Adrenal gland (tissue), 5 donors: ENCODE results near the gene ARHGAP23.

Experiments used
- POLR2A ChIP-seq, 2 donors: fragments of 450-650 bp; IDR thresholded peaks; one replicate each; pipeline ENCODE4 v1.6.1; 2017; ENCODE audit warnings: antibody characterized with exemption in 2 of 2, mild to moderate bottlenecking in 2 of 2, moderate library complexity in 1 of 2
- TF ChIP-seq, protein P1 (sequence below), 6 experiments: fragments of 450-650 bp in 4 of 6; fragments of 200-600 bp in 2 of 6; sonication (generic) in 1 of 6; IDR thresholded peaks; 1 replicate in 5 of 6; 2 replicates in 1 of 6; pipeline versions ENCODE4 v1.5.1 to v1.8.0; 2016 to 2021; ENCODE audit warnings: antibody characterized with exemption in 6 of 6, mild to moderate bottlenecking in 2 of 6, moderate library complexity in 1 of 6
- donor health status: DM: no; HTN: no; CAD: no.

DNA sequence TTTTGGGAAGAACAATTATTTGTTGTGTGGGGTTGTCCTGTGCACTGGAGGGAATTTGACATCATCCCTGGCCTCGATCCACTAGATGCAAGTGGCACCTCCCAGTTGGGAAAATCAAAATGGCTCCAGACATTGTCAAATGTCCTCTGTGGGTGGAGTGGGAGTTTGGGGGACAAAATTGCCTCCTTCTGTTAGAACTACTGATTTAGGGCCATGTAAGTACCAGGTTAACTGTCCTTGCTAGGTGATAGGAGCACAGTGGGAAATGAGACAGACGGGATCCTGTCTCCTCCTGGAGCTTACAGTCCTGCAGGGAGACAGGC, 56.8 kb downstream of the ARHGAP23 start:
- TF ChIP-seq, protein P1, sequence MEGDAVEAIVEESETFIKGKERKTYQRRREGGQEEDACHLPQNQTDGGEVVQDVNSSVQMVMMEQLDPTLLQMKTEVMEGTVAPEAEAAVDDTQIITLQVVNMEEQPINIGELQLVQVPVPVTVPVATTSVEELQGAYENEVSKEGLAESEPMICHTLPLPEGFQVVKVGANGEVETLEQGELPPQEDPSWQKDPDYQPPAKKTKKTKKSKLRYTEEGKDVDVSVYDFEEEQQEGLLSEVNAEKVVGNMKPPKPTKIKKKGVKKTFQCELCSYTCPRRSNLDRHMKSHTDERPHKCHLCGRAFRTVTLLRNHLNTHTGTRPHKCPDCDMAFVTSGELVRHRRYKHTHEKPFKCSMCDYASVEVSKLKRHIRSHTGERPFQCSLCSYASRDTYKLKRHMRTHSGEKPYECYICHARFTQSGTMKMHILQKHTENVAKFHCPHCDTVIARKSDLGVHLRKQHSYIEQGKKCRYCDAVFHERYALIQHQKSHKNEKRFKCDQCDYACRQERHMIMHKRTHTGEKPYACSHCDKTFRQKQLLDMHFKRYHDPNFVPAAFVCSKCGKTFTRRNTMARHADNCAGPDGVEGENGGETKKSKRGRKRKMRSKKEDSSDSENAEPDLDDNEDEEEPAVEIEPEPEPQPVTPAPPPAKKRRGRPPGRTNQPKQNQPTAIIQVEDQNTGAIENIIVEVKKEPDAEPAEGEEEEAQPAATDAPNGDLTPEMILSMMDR (IDR thresholded peaks at IDR 0.05), result peak in 1 of 6 experiments; percentile 18
- no peak for TF ChIP-seq POLR2A (IDR thresholded peaks at IDR 0.05)
